ENCODE data around the gene WDR74. TPM values are rescaled to one million over a fixed set of nuclear protein-coding genes. Genes with fewer than 3 reads are reported as not detected.
A peak's percentile ranks its signal among the peaks of the same experiment; 100 is the strongest.

WDR74 gene
- total and polyA plus RNA-seq, 2 of the 13 experiments (the other 11 are each of a cell fraction or from before 2014, with no cell fraction given) = 77.0 to 83.3 TPM

DNA sequence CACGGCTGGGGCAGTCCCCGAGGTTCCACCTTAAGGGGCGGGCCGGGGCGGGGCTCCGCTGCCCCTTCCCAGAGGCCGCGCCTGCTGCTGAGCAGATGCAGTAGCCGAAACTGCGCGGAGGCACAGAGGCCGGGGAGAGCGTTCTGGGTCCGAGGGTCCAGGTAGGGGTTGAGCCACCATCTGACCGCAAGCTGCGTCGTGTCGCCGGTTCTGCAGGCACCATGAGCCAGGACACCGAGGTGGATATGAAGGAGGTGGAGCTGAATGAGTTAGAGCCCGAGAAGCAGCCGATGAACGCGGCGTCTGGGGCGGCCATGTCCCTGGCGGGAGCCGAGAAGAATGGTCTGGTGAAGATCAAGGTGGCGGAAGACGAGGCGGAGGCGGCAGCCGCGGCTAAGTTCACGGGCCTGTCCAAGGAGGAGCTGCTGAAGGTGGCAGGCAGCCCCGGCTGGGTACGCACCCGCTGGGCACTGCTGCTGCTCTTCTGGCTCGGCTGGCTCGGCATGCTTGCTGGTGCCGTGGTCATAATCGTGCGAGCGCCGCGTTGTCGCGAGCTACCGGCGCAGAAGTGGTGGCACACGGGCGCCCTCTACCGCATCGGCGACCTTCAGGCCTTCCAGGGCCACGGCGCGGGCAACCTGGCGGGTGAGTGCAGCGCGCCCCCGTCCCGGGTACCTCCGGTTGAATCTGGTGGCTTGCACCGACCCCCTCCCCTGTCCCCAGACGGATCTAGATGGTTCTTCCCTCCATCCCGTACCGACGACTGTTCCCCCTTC lies 41.6 kb upstream of the WDR74 start, which contains the start of gene SLC3A2 (continued):
- TF ChIP-seq, protein P1, sequence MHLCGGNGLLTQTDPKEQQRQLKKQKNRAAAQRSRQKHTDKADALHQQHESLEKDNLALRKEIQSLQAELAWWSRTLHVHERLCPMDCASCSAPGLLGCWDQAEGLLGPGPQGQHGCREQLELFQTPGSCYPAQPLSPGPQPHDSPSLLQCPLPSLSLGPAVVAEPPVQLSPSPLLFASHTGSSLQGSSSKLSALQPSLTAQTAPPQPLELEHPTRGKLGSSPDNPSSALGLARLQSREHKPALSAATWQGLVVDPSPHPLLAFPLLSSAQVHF (CRISPR knock-in tag; IDR thresholded peaks at IDR 0.05) = peak; percentile 91
- TF ChIP-seq, protein P2, sequence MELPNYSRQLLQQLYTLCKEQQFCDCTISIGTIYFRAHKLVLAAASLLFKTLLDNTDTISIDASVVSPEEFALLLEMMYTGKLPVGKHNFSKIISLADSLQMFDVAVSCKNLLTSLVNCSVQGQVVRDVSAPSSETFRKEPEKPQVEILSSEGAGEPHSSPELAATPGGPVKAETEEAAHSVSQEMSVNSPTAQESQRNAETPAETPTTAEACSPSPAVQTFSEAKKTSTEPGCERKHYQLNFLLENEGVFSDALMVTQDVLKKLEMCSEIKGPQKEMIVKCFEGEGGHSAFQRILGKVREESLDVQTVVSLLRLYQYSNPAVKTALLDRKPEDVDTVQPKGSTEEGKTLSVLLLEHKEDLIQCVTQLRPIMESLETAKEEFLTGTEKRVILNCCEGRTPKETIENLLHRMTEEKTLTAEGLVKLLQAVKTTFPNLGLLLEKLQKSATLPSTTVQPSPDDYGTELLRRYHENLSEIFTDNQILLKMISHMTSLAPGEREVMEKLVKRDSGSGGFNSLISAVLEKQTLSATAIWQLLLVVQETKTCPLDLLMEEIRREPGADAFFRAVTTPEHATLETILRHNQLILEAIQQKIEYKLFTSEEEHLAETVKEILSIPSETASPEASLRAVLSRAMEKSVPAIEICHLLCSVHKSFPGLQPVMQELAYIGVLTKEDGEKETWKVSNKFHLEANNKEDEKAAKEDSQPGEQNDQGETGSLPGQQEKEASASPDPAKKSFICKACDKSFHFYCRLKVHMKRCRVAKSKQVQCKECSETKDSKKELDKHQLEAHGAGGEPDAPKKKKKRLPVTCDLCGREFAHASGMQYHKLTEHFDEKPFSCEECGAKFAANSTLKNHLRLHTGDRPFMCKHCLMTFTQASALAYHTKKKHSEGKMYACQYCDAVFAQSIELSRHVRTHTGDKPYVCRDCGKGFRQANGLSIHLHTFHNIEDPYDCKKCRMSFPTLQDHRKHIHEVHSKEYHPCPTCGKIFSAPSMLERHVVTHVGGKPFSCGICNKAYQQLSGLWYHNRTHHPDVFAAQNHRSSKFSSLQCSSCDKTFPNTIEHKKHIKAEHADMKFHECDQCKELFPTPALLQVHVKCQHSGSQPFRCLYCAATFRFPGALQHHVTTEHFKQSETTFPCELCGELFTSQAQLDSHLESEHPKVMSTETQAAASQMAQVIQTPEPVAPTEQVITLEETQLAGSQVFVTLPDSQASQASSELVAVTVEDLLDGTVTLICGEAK (IDR thresholded peaks at IDR 0.05) = no peak
- TF ChIP-seq, protein P2 (CRISPR knock-in tag; IDR thresholded peaks at IDR 0.05) = peak; percentile 78; the same call in 1 of the 2 replicates
- TF ChIP-seq ZFYVE20 (CRISPR knock-in tag; IDR thresholded peaks at IDR 0.05; ENCODE audit: borderline replicate concordance, low read depth) (no peak), ZNF326 (CRISPR knock-in tag; IDR thresholded peaks at IDR 0.05; ENCODE audit: borderline replicate concordance) (no peak), ZNF790 (CRISPR knock-in tag; IDR thresholded peaks at IDR 0.05; ENCODE audit: borderline replicate concordance) (peak; percentile 43; the same call in 1 of the 2 replicates), JARID2 (CRISPR knock-in tag; IDR thresholded peaks at IDR 0.05; ENCODE audit: insufficient replicate concordance) (no peak), NCOA5 (CRISPR knock-in tag; IDR thresholded peaks at IDR 0.05) (no peak), ZC3H4 (CRISPR knock-in tag; IDR thresholded peaks at IDR 0.05; ENCODE audit: borderline replicate concordance) (0 out of 2 replicates have a peak, but pooled peaks have one; percentile 6), FOXK2 (IDR thresholded peaks at IDR 0.05) (no peak), MYC (CRISPR knock-in tag; IDR thresholded peaks at IDR 0.05; ENCODE audit: borderline replicate concordance) (peak; percentile 88), ZNF180 (CRISPR knock-in tag; IDR thresholded peaks at IDR 0.05; ENCODE audit: borderline replicate concordance, low read depth) (no peak; the same call in 1 of the 2 replicates), HNRNPK (IDR thresholded peaks at IDR 0.05; ENCODE audit: low read depth, low read length, poor library complexity, severe bottlenecking) (peak; percentile 83), THAP11 (CRISPR knock-in tag; IDR thresholded peaks at IDR 0.05) (peak; percentile 70), TEAD2 (CRISPR knock-in tag; IDR thresholded peaks at IDR 0.05) (no peak), SP5 (CRISPR knock-in tag; IDR thresholded peaks at IDR 0.05; ENCODE audit: borderline replicate concordance, low read depth) (peak; percentile 71), AKAP8 (CRISPR knock-in tag; IDR thresholded peaks at IDR 0.05) (peak; percentile 93), CC2D1A (CRISPR knock-in tag; IDR thresholded peaks at IDR 0.05) (no peak)
- TF ChIP-seq, protein P3, sequence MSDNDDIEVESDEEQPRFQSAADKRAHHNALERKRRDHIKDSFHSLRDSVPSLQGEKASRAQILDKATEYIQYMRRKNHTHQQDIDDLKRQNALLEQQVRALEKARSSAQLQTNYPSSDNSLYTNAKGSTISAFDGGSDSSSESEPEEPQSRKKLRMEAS (IDR thresholded peaks at IDR 0.05) = peak; percentile 80; the same call in 1 of the 2 replicates
- TF ChIP-seq, protein P4, sequence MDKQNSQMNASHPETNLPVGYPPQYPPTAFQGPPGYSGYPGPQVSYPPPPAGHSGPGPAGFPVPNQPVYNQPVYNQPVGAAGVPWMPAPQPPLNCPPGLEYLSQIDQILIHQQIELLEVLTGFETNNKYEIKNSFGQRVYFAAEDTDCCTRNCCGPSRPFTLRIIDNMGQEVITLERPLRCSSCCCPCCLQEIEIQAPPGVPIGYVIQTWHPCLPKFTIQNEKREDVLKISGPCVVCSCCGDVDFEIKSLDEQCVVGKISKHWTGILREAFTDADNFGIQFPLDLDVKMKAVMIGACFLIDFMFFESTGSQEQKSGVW (CRISPR knock-in tag; IDR thresholded peaks at IDR 0.05; ENCODE audit: borderline replicate concordance) = no peak

All from HepG2 (cell line).